Esophagus squamous epithelium (tissue), 5 donors: ENCODE measurements around the gene CDK17. TPM values are rescaled to one million over a fixed set of nuclear protein-coding genes. Genes with fewer than 3 reads are reported as not detected.
A peak's percentile ranks its signal among the peaks of the same experiment; 100 is the strongest.

Experiments
- DNase-seq: peaks from one replicate; lab custom pipeline; 2025; lab: John Stamatoyannopoulos, UW
- H3K27ac ChIP-seq, 4 donors: fragments of 200-600 bp; sonication (generic); one replicate each; pipeline ENCODE4 v1.5.1; 2016 to 2019; ENCODE audit warnings: mild to moderate bottlenecking in 1 of 4
- H3K27me3 ChIP-seq, 4 donors: fragments of 200-600 bp; sonication (generic); 1 replicate in 3 of 4; 2 replicates in 1 of 4; pipeline versions ENCODE4 v1.5.1 to v1.6.0; 2017 to 2021; ENCODE audit warnings: antibody characterized with exemption in 1 of 4
- H3K36me3 ChIP-seq, 3 donors: fragments of 200-600 bp; sonication (generic); one replicate each; pipeline ENCODE4 v1.5.1; 2016 to 2019
- H3K4me1 ChIP-seq, 3 donors: fragments of 200-600 bp; sonication (generic); one replicate each; pipeline ENCODE4 v1.5.1; 2017 to 2019
- H3K4me3 ChIP-seq, 4 donors: fragments of 200-600 bp; sonication (generic); 1 replicate in 3 of 4; 2 replicates in 1 of 4; pipeline ENCODE4 v1.5.1; 2016 to 2019; ENCODE audit warnings: mild to moderate bottlenecking in 2 of 4, moderate library complexity in 1 of 4
- H3K9me3 ChIP-seq, 3 donors: fragments of 200-600 bp; sonication (generic); one replicate each; pipeline ENCODE4 v1.5.1; 2016 to 2019
- CTCF ChIP-seq, 6 experiments: fragments of 450-650 bp in 4 of 6; fragments of 200-600 bp in 2 of 6; sonication (generic) in 2 of 6; IDR thresholded peaks; one replicate each; pipeline ENCODE4 v1.5.1; 2016 to 2019; ENCODE audit warnings: antibody characterized with exemption in 6 of 6, mild to moderate bottlenecking in 4 of 6, moderate library complexity in 4 of 6
- POLR2A ChIP-seq, 4 donors: fragments of 450-650 bp; IDR thresholded peaks; one replicate each; pipeline ENCODE4 v1.6.1; 2017; ENCODE audit warnings: antibody characterized with exemption in 4 of 4, mild to moderate bottlenecking in 4 of 4, moderate library complexity in 3 of 4
- WGBS, 2 donors: methylation state at CpG; one replicate each; pipeline ENCODE4 v1.1.5; 2018; 5-methylcytosine and 5-hydroxymethylcytosine counted together
- intact Hi-C: fragments of 100-400 bp; cut with DNase I; formaldehyde crosslinking; loops from one replicate; pipeline ENCODE4 v1.15.0; 2022
- total RNA-seq, 4 donors: library from RNA; depleted of rRNA; stranded (reverse); fragments of >200 nt; gene quantifications; one replicate each; pipeline ENCODE4 v1.1.0, GENCODE V29; 2016
- donor health status: DM: yes; HTN: yes; CAD: no.

The CDK17 gene
- total RNA-seq, 4 donors from 2014 or later = 15.4 to 37.4 (median 19.9) TPM

- no peak for DNase-seq
- Histone ChIP-seq H3K27ac (peak overlapping the region; percentile 6 to 88 (median 84)), H3K27me3 (no peaks in the 10 kb centered on the region), H3K9me3 (no peaks in the 10 kb centered on the region), H3K4me3 (no peak overlapping the region), H3K36me3 (peaks cover 0 to 59% (median 0%) of the 10 kb centered on the region in 3 donors), H3K4me1 (peaks cover 28 to 85% (median 59%) of the 10 kb centered on the region in 3 donors)
- intact Hi-C loops = no loop called here
- 69 to 70% methylated on average over 5 to 11 of the region's 11 CpGs for WGBS, 2 donors
- TF ChIP-seq POLR2A (IDR thresholded peaks at IDR 0.05) (no peak), CTCF (IDR thresholded peaks at IDR 0.05) (no peak)
Observed at GRCh38 chr12:96240656-96241055, 159.6 kb downstream of the CDK17 start.

- H3K9me3 ChIP-seq = no peaks in the 10 kb centered on the region
- H3K4me1 ChIP-seq = peaks cover 33 to 91% (median 65%) of the 10 kb centered on the region in 3 donors
- WGBS, 2 donors = 75 to 81% methylated on average over 12 to 18 of the region's 18 CpGs
- no peaks in the 10 kb centered on the region for H3K27me3 ChIP-seq
- intact Hi-C loops = no loop called here
- no peak overlapping the region for H3K4me3 ChIP-seq
- DNase-seq = no peak
- H3K36me3 ChIP-seq = peaks cover 0 to 65% (median 0%) of the 10 kb centered on the region in 3 donors
- H3K27ac ChIP-seq = peak overlapping the region; percentile 6 to 88 (median 84)
- TF ChIP-seq CTCF (IDR thresholded peaks at IDR 0.05) = peak in 1 of 6 experiments; percentile 4
- TF ChIP-seq POLR2A (IDR thresholded peaks at IDR 0.05) = no peak
Observed at GRCh38 chr12:96239711-96240635, 160.3 kb downstream of the CDK17 start.

GRCh38 chr12:96238336-96239047 lies 161.7 kb downstream of the CDK17 start:
- TF ChIP-seq POLR2A (IDR thresholded peaks at IDR 0.05) (no peak), CTCF (IDR thresholded peaks at IDR 0.05) (no peak)
- intact Hi-C loops = no loop called here

GRCh38 chr12:96237465-96238077 lies 162.7 kb downstream of the CDK17 start:
- Histone ChIP-seq H3K27me3 (no peaks in the 10 kb centered on the region), H3K27ac (peak overlapping the region; percentile 68 to 95 (median 84)), H3K36me3 (peaks cover 0 to 55% (median 0%) of the 10 kb centered on the region in 3 donors), H3K4me3 (peak overlapping the region in 1 of 4 donors; percentile 24), H3K9me3 (no peaks in the 10 kb centered on the region), H3K4me1 (peaks cover 42 to 100% (median 79%) of the 10 kb centered on the region in 3 donors)
- no peak for DNase-seq
- intact Hi-C loops = no loop called here
- TF ChIP-seq POLR2A (IDR thresholded peaks at IDR 0.05) = no peak
- no peak for TF ChIP-seq CTCF (IDR thresholded peaks at IDR 0.05)
- 21 to 44% methylated on average over 8 to 9 of the region's 9 CpGs for WGBS, 2 donors

More at GRCh38 chr12:96238336-96239047, 161.7 kb downstream of the CDK17 start:
- H3K4me1 ChIP-seq = peaks cover 40 to 98% (median 78%) of the 10 kb centered on the region in 3 donors
- no peaks in the 10 kb centered on the region for H3K9me3 ChIP-seq
- H3K27ac ChIP-seq = peak overlapping the region; percentile 68 to 95 (median 84)
- DNase-seq = no peak
- H3K4me3 ChIP-seq = no peak overlapping the region
- 37 to 55% methylated on average over 3 to 7 of the region's 13 CpGs for WGBS, 2 donors
- H3K27me3 ChIP-seq = no peaks in the 10 kb centered on the region
- H3K36me3 ChIP-seq = peaks cover 0 to 63% (median 0%) of the 10 kb centered on the region in 3 donors
